Endodermal cell (in vitro differentiated cells): ENCODE data around the gene ARFRP1. TPM values are rescaled to one million over a fixed set of nuclear protein-coding genes. Genes with fewer than 3 reads are reported as not detected.

Experiments
- DNase-seq: peaks from one replicate; pipeline ENCODE4 v3.0.0-alpha.2; 2017
- H3K27ac ChIP-seq: 2 replicates; pipeline ENCODE4 v1.5.1; 2013; ENCODE audit warnings: mild to moderate bottlenecking, low read depth, low read length, moderate library complexity
- H3K27me3 ChIP-seq: 2 replicates; pipeline ENCODE4 v1.6.1; 2013; ENCODE audit warnings: mild to moderate bottlenecking, low read length, moderate library complexity; ENCODE audit not compliant: insufficient read depth, control insufficient read depth, poor library complexity, severe bottlenecking
- H3K36me3 ChIP-seq: 2 replicates; pipeline ENCODE4 v1.7.0; 2013; ENCODE audit warnings: mild to moderate bottlenecking, low read length, moderate library complexity; ENCODE audit not compliant: control insufficient read depth, insufficient read depth
- H3K4me1 ChIP-seq: one replicate; pipeline ENCODE4 v1.7.0; 2013; ENCODE audit warnings: low read length; ENCODE audit not compliant: control insufficient read depth, insufficient read depth
- H3K4me3 ChIP-seq: 2 replicates; pipeline ENCODE4 v1.5.1; 2013; ENCODE audit warnings: mild to moderate bottlenecking, low read length, moderate library complexity
- H3K9ac ChIP-seq: 2 replicates; pipeline ENCODE4 v1.6.1; 2013; ENCODE audit warnings: mild to moderate bottlenecking, low read length, moderate library complexity; ENCODE audit not compliant: poor library complexity, severe bottlenecking; ENCODE audit errors: extremely low read depth
- H3K9me3 ChIP-seq: 2 replicates; pipeline ENCODE4 v1.6.1; 2013; ENCODE audit warnings: mild to moderate bottlenecking, low read length, moderate library complexity; ENCODE audit not compliant: control insufficient read depth
- H3K27ac Mint-ChIP-seq: 2 replicates; pipeline ENCODE4 v1.8.0; 2020; ENCODE audit warnings: mixed read lengths
- H3K27me3 Mint-ChIP-seq: 2 replicates; pipeline ENCODE4 v1.8.0; 2021; ENCODE audit warnings: mild to moderate bottlenecking, mixed read lengths; ENCODE audit not compliant: insufficient read depth
- H3K36me3 Mint-ChIP-seq: 2 replicates; pipeline ENCODE4 v1.8.0; 2020; ENCODE audit warnings: low read depth, mixed read lengths
- H3K4me1 Mint-ChIP-seq: 2 replicates; pipeline ENCODE4 v1.8.0; 2020; ENCODE audit warnings: mixed read lengths
- H3K4me3 Mint-ChIP-seq: 2 replicates; pipeline ENCODE4 v1.8.0; 2020; ENCODE audit warnings: mild to moderate bottlenecking, moderate library complexity, mixed read lengths
- H3K9me3 Mint-ChIP-seq: 2 replicates; pipeline ENCODE4 v1.8.0; 2020; ENCODE audit warnings: mild to moderate bottlenecking, mixed read lengths
- CTCF ChIP-seq: fragments of 200-600 bp; sonication (generic); conservative IDR thresholded peaks from 2 replicates; pipeline ENCODE4 v1.5.0; 2021; ENCODE audit warnings: antibody characterized with exemption, mild to moderate bottlenecking
- WGBS, 2 experiments: methylation state at CpG; one replicate each; pipeline versions ENCODE4 v1.1.5 to v1.1.7; 2013; ENCODE audit warnings: missing lambda C conversion rate in 2 of 2, mixed read lengths in 1 of 2; ENCODE audit not compliant: insufficient coverage in 1 of 2, insufficient read length in 1 of 2; 5-methylcytosine and 5-hydroxymethylcytosine counted together
- total RNA-seq, 2 donors: library from RNA; stranded (reverse); fragmentation: NEBNext Ultra II Directional in 1 of 2; extraction: Animal tissue kit (Norgen Biotek cat#: 25700) in 1 of 2; gene quantifications; 2 replicates in 1 of 2; 3 replicates in 1 of 2; pipeline ENCODE4 v1.2.1, GENCODE V29; 2021

ARFRP1 gene
- total RNA-seq, 2 donors from 2014 or later = 41.6 to 46.2 TPM

GRCh38 chr20:63690003-63690897 is 17.5 kb downstream of the ARFRP1 start:
- no peak overlapping the region for H3K4me3 Mint-ChIP-seq
- peaks cover 10% of the 10 kb centered on the region for H3K36me3 Mint-ChIP-seq
- H3K27me3 Mint-ChIP-seq = no peaks in the 10 kb centered on the region
- Histone ChIP-seq H3K27me3 (no peaks in the 10 kb centered on the region), H3K9me3 (no peaks in the 10 kb centered on the region), H3K4me3 (no peak overlapping the region), H3K36me3 (no peaks in the 10 kb centered on the region), H3K9ac (no peak overlapping the region), H3K4me1 (no peaks in the 10 kb centered on the region), H3K27ac (no peak overlapping the region)
- H3K9me3 Mint-ChIP-seq = peaks cover 2% of the 10 kb centered on the region
- no peak for DNase-seq
- H3K4me1 Mint-ChIP-seq = no peaks in the 10 kb centered on the region
- no peak for TF ChIP-seq CTCF
- H3K27ac Mint-ChIP-seq = no peak overlapping the region
- 95% methylated on average over 19 to 40 of the region's 40 CpGs for WGBS, 2 experiments

GRCh38 chr20:63689046-63690002 is 18.5 kb downstream of the ARFRP1 start:
- no peak overlapping the region for H3K27ac ChIP-seq
- TF ChIP-seq CTCF = no peak
- Mint-ChIP-seq H3K27ac (no peak overlapping the region), H3K4me3 (no peak overlapping the region), H3K36me3 (peaks cover 10% of the 10 kb centered on the region), H3K9me3 (peaks cover 2% of the 10 kb centered on the region), H3K27me3 (no peaks in the 10 kb centered on the region), H3K4me1 (no peaks in the 10 kb centered on the region)
- H3K9ac ChIP-seq = no peak overlapping the region
- DNase-seq = no peak
- H3K36me3 ChIP-seq = no peaks in the 10 kb centered on the region
- WGBS, 2 experiments = 95 to 96% methylated on average over 27 to 44 of the region's 44 CpGs
- no peaks in the 10 kb centered on the region for H3K9me3 ChIP-seq
- H3K27me3 ChIP-seq = no peaks in the 10 kb centered on the region
- no peaks in the 10 kb centered on the region for H3K4me1 ChIP-seq
- H3K4me3 ChIP-seq = no peak overlapping the region

- Mint-ChIP-seq H3K36me3 (peaks cover 4% of the 10 kb centered on the region), H3K4me1 (no peaks in the 10 kb centered on the region), H3K9me3 (no peaks in the 10 kb centered on the region), H3K4me3 (no peak overlapping the region), H3K27ac (no peak overlapping the region), H3K27me3 (no peaks in the 10 kb centered on the region)
- no peak for DNase-seq
- Histone ChIP-seq H3K9ac (no peak overlapping the region), H3K27ac (no peak overlapping the region), H3K36me3 (no peaks in the 10 kb centered on the region), H3K4me1 (no peaks in the 10 kb centered on the region), H3K9me3 (no peaks in the 10 kb centered on the region), H3K4me3 (no peak overlapping the region), H3K27me3 (no peaks in the 10 kb centered on the region)
- no peak for TF ChIP-seq CTCF
- 93 to 96% methylated on average over 18 to 29 of the region's 31 CpGs for WGBS, 2 experiments
These were observed 19.3 kb downstream of the ARFRP1 start for GRCh38 chr20:63688228-63689045.
